ENCODE data around the gene WDR87.

Gene WDR87

DNA sequence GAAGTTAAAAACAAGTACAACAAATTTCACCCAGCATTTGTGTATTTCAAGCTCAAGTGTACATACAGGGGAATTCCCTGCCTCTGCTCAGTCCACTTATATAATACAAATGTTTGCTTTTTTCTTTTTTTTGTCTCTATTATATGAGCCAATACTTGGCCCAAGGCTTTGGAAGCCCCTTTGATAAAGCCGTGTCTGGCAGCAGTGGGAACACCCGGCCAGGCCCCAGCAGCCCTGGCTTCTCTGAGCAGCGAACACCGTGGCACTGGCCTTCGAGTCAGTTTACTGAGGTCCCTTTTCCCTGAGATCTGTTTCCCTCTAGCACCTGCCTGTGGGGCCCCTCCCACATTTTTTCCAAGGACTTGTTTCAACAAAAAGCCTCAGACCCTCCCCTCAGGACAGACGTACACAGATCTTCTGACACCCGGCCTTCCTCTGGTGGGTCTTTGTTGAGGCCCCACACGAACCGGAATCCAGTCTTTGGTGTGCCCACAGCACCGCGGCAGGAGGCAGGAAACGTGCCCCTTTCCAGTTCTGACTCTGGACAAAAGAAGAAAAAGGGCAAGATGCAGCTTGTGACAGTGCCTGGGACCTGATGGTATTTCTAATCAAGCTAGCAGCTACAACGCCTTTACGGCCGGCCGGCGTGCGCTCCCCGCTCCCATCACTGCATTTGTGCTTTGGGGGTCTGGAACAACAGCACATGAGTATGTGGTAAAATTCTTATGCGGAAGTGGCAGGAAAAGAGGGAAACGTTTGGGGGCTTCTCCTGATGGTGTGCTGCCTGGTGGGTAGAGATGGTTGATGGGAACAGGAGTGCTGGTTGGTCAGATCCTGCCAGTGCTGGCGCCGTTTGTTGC is 14.4 kb upstream of the WDR87 start:
- H3K9ac ChIP-seq (ENCODE audit: low read depth in 1 of 2, low read length in 2 of 2), result no peak overlapping the region
- H3K27ac ChIP-seq (ENCODE audit: low read depth in 2 of 2, low read length in 2 of 2), result no peak overlapping the region
- H3K4me1 ChIP-seq (ENCODE audit: control insufficient read depth in 2 of 2, insufficient read depth in 2 of 2, low read length in 2 of 2), result peaks cover 4 to 7% of the 10 kb centered on the region in 2 donors

DNA sequence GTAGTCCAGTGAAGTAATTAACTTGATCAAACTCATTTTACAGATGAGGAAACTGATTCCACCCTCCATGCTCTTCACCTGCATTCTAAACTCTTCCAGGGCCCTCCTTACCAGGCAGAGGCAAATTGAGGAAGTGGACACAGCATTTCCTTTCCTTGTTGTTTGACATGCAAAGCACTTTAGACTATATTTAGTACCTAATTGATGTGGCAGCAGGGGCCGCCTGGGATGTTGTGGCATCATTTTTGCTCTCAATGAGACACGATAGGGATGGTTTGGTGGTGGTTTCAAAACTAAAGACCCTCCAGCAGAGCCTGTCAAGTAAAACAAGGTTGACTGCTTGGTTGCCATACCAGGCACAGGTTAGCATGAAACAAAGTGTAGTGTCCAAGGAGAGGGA is 8.5 kb upstream of the WDR87 start:
- Histone ChIP-seq H3K9me3 (ENCODE audit: control insufficient read depth in 2 of 2, low read length in 2 of 2) (no peaks in the 10 kb centered on the region), H3K36me3 (ENCODE audit: control insufficient read depth in 2 of 2, insufficient read depth in 2 of 2, low read length in 2 of 2) (peaks cover 0 to 4% of the 10 kb centered on the region in 2 donors), H3K4me1 (ENCODE audit: control insufficient read depth in 2 of 2, insufficient read depth in 2 of 2, low read length in 2 of 2) (peaks cover 0 to 6% of the 10 kb centered on the region in 2 donors), H3K27me3 (ENCODE audit: control insufficient read depth in 2 of 2, insufficient read depth in 2 of 2, low read length in 2 of 2) (no peaks in the 10 kb centered on the region), H3K9ac (ENCODE audit: low read depth in 1 of 2, low read length in 2 of 2) (peak overlapping the region in 1 of 2 donors; percentile 18), H3K4me3 (ENCODE audit: low read length in 2 of 2) (no peak overlapping the region), H3K27ac (ENCODE audit: low read depth in 2 of 2, low read length in 2 of 2) (peak overlapping the region; percentile 24 to 46)

More for the DNA sequence above, 14.4 kb upstream of the WDR87 start:
- Histone ChIP-seq H3K27me3 (ENCODE audit: control insufficient read depth in 2 of 2, insufficient read depth in 2 of 2, low read length in 2 of 2) (no peaks in the 10 kb centered on the region), H3K9me3 (ENCODE audit: control insufficient read depth in 2 of 2, low read length in 2 of 2) (no peaks in the 10 kb centered on the region), H3K36me3 (ENCODE audit: control insufficient read depth in 2 of 2, insufficient read depth in 2 of 2, low read length in 2 of 2) (peaks cover 0 to 4% of the 10 kb centered on the region in 2 donors), H3K4me3 (ENCODE audit: low read length in 2 of 2) (no peak overlapping the region)

- no peak overlapping the region for H3K9ac ChIP-seq (ENCODE audit: low read depth in 1 of 2, low read length in 2 of 2)
- no peaks in the 10 kb centered on the region for H3K9me3 ChIP-seq (ENCODE audit: control insufficient read depth in 2 of 2, low read length in 2 of 2)
These were observed 3.3 kb upstream of the WDR87 start for GRCh38 chr19:37909661-37910199.

DNA sequence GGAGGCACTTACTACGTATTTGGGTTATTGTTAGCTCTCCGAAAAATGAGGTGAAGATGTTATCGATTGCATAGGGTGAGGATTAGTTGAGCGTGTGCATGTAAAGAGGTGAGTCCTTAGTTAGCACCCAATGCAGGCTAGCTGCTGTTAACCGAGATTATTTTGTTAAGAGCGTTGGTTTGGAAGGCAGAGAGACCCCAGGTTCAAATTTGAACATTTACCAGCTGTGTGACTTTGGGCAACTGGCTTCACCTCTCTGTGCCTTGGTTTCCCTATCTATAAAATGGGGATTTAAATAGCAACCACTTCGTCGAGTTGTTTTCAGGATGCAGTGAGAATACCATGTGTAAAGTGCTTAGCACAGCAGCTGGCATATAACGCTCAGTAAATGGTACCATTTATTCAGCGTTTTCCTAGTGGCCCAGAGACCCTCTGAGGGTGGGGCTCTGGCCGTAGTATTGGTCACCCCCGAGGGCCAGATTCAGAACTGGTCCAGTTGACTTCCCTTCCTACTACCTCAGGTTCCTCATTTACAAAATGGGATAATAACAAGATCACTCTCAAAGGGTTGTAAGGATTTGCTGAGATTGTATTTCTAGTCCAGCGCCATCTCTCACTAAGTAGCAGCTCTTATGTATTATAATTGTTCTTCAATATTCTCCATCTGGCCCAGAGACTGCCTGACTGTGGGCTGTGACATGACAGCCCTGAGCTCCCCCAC is 1.5 kb upstream of the WDR87 start:
- Histone ChIP-seq H3K27ac (ENCODE audit: low read depth in 2 of 2, low read length in 2 of 2) (no peak overlapping the region), H3K9me3 (ENCODE audit: control insufficient read depth in 2 of 2, low read length in 2 of 2) (no peaks in the 10 kb centered on the region), H3K4me3 (ENCODE audit: low read length in 2 of 2) (peak overlapping the region; percentile 88 to 95), H3K4me1 (ENCODE audit: control insufficient read depth in 2 of 2, insufficient read depth in 2 of 2, low read length in 2 of 2) (peaks cover 8 to 10% of the 10 kb centered on the region in 2 donors), H3K36me3 (ENCODE audit: control insufficient read depth in 2 of 2, insufficient read depth in 2 of 2, low read length in 2 of 2) (no peaks in the 10 kb centered on the region), H3K9ac (ENCODE audit: low read depth in 1 of 2, low read length in 2 of 2) (peak overlapping the region; percentile 68 to 81), H3K27me3 (ENCODE audit: control insufficient read depth in 2 of 2, insufficient read depth in 2 of 2, low read length in 2 of 2) (no peaks in the 10 kb centered on the region)

More at GRCh38 chr19:37909661-37910199, 3.3 kb upstream of the WDR87 start:
- Histone ChIP-seq H3K27me3 (ENCODE audit: control insufficient read depth in 2 of 2, insufficient read depth in 2 of 2, low read length in 2 of 2) (no peaks in the 10 kb centered on the region), H3K4me3 (ENCODE audit: low read length in 2 of 2) (no peak overlapping the region), H3K4me1 (ENCODE audit: control insufficient read depth in 2 of 2, insufficient read depth in 2 of 2, low read length in 2 of 2) (peaks cover 9 to 10% of the 10 kb centered on the region in 2 donors), H3K36me3 (ENCODE audit: control insufficient read depth in 2 of 2, insufficient read depth in 2 of 2, low read length in 2 of 2) (no peaks in the 10 kb centered on the region), H3K27ac (ENCODE audit: low read depth in 2 of 2, low read length in 2 of 2) (no peak overlapping the region)

- Histone ChIP-seq H3K27ac (ENCODE audit: low read depth in 2 of 2, low read length in 2 of 2) (peak within 1 kb of the TSS; percentile 21 to 68), H3K9me3 (ENCODE audit: control insufficient read depth in 2 of 2, low read length in 2 of 2) (no peaks in the 10 kb centered on the region), H3K9ac (ENCODE audit: low read depth in 1 of 2, low read length in 2 of 2) (peak within 1 kb of the TSS; percentile 79 to 81), H3K4me3 (ENCODE audit: low read length in 2 of 2) (peak within 1 kb of the TSS; percentile 88 to 95), H3K4me1 (ENCODE audit: control insufficient read depth in 2 of 2, insufficient read depth in 2 of 2, low read length in 2 of 2) (peaks cover 8 to 10% of the 10 kb centered on the region in 2 donors), H3K36me3 (ENCODE audit: control insufficient read depth in 2 of 2, insufficient read depth in 2 of 2, low read length in 2 of 2) (no peaks in the 10 kb centered on the region), H3K27me3 (ENCODE audit: control insufficient read depth in 2 of 2, insufficient read depth in 2 of 2, low read length in 2 of 2) (no peaks in the 10 kb centered on the region)
These were observed 708 bp upstream of the WDR87 start, which contains the start of gene SIPA1L3 for GRCh38 chr19:37906869-37907734. Gene SIPA1L3 (plus strand): TSS chr19:37907208. CDS start chr19:38081566, 174,358 bp downstream.

GRCh38 chr19:37903096-37903495 is 3.3 kb downstream of the WDR87 start:
- Histone ChIP-seq H3K4me3 (ENCODE audit: low read length in 2 of 2) (no peak overlapping the region), H3K9ac (ENCODE audit: low read depth in 1 of 2, low read length in 2 of 2) (no peak overlapping the region), H3K36me3 (ENCODE audit: control insufficient read depth in 2 of 2, insufficient read depth in 2 of 2, low read length in 2 of 2) (no peaks in the 10 kb centered on the region), H3K4me1 (ENCODE audit: control insufficient read depth in 2 of 2, insufficient read depth in 2 of 2, low read length in 2 of 2) (peaks cover 6 to 8% of the 10 kb centered on the region in 2 donors), H3K27ac (ENCODE audit: low read depth in 2 of 2, low read length in 2 of 2) (no peak overlapping the region), H3K9me3 (ENCODE audit: control insufficient read depth in 2 of 2, low read length in 2 of 2) (no peaks in the 10 kb centered on the region), H3K27me3 (ENCODE audit: control insufficient read depth in 2 of 2, insufficient read depth in 2 of 2, low read length in 2 of 2) (no peaks in the 10 kb centered on the region)

GRCh38 chr19:37902668-37903067 is 3.7 kb downstream of the WDR87 start:
- no peaks in the 10 kb centered on the region for H3K27me3 ChIP-seq (ENCODE audit: control insufficient read depth in 2 of 2, insufficient read depth in 2 of 2, low read length in 2 of 2)
- H3K36me3 ChIP-seq (ENCODE audit: control insufficient read depth in 2 of 2, insufficient read depth in 2 of 2, low read length in 2 of 2), result no peaks in the 10 kb centered on the region
- H3K4me3 ChIP-seq (ENCODE audit: low read length in 2 of 2), result no peak overlapping the region
- no peaks in the 10 kb centered on the region for H3K9me3 ChIP-seq (ENCODE audit: control insufficient read depth in 2 of 2, low read length in 2 of 2)
- H3K4me1 ChIP-seq (ENCODE audit: control insufficient read depth in 2 of 2, insufficient read depth in 2 of 2, low read length in 2 of 2), result peaks cover 1 to 3% of the 10 kb centered on the region in 2 donors
- H3K9ac ChIP-seq (ENCODE audit: low read depth in 1 of 2, low read length in 2 of 2), result no peak overlapping the region
- no peak overlapping the region for H3K27ac ChIP-seq (ENCODE audit: low read depth in 2 of 2, low read length in 2 of 2)

- no peak overlapping the region for H3K4me3 ChIP-seq (ENCODE audit: low read length in 2 of 2)
- H3K27me3 ChIP-seq (ENCODE audit: control insufficient read depth in 2 of 2, insufficient read depth in 2 of 2, low read length in 2 of 2), result no peaks in the 10 kb centered on the region
- H3K9ac ChIP-seq (ENCODE audit: low read depth in 1 of 2, low read length in 2 of 2), result no peak overlapping the region
- H3K4me1 ChIP-seq (ENCODE audit: control insufficient read depth in 2 of 2, insufficient read depth in 2 of 2, low read length in 2 of 2), result no peaks in the 10 kb centered on the region
- H3K9me3 ChIP-seq (ENCODE audit: control insufficient read depth in 2 of 2, low read length in 2 of 2), result no peaks in the 10 kb centered on the region
- H3K36me3 ChIP-seq (ENCODE audit: control insufficient read depth in 2 of 2, insufficient read depth in 2 of 2, low read length in 2 of 2), result no peaks in the 10 kb centered on the region
- H3K27ac ChIP-seq (ENCODE audit: low read depth in 2 of 2, low read length in 2 of 2), result no peak overlapping the region
These were observed 6.4 kb downstream of the WDR87 start for GRCh38 chr19:37899966-37900365.

DNA sequence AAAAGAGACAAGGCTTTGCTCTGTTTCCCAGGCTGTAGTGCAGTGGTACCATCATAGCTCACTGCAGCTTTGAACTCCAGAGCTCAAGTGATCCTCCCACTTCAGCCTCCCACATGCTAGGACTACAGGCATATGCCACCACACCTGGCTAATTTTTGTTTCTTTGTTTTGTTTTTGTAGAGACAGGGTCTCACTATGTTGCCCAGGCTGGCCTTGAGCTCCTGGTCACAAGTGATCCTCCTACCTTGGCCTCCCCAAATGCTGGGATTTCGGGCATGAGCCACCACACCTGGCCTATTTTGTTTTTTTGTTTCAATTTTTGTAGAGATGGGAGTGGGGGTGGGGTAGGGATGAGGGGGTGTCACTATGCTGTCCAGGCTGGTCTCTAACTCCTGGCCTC is 6.9 kb downstream of the WDR87 start:
- Histone ChIP-seq H3K9me3 (ENCODE audit: control insufficient read depth in 2 of 2, low read length in 2 of 2) (no peaks in the 10 kb centered on the region), H3K36me3 (ENCODE audit: control insufficient read depth in 2 of 2, insufficient read depth in 2 of 2, low read length in 2 of 2) (no peaks in the 10 kb centered on the region), H3K4me1 (ENCODE audit: control insufficient read depth in 2 of 2, insufficient read depth in 2 of 2, low read length in 2 of 2) (no peaks in the 10 kb centered on the region), H3K4me3 (ENCODE audit: low read length in 2 of 2) (no peak overlapping the region), H3K27me3 (ENCODE audit: control insufficient read depth in 2 of 2, insufficient read depth in 2 of 2, low read length in 2 of 2) (no peaks in the 10 kb centered on the region), H3K9ac (ENCODE audit: low read depth in 1 of 2, low read length in 2 of 2) (no peak overlapping the region), H3K27ac (ENCODE audit: low read depth in 2 of 2, low read length in 2 of 2) (no peak overlapping the region)

All from mucosa of rectum (tissue), 2 donors.